Pancreas (tissue), 10 donors: ENCODE results near the gene CASP10. TPM values are rescaled to one million over a fixed set of nuclear protein-coding genes. Genes with fewer than 3 reads are reported as not detected.

Source experiments
- ATAC-seq, 4 donors: fragments of 200-7000 bp; cut with Tn5 transposase; one replicate each; pipeline versions ENCODE4 v1.8.0 to v1.9.1; 2020; ENCODE audit warnings: mild to moderate bottlenecking in 4 of 4, moderate library complexity in 4 of 4
- DNase-seq, 6 donors: peaks; one replicate each; pipeline ENCODE4 v3.0.0-alpha.2; 2020
- FAIRE-seq: peaks from 2 replicates; lab custom pipeline; 2012; peaks lifted over from hg19 to GRCh38; lab: Jason Lieb, UNC
- H3K27ac ChIP-seq, 4 donors: fragments of 200-600 bp; sonication (generic); 1 replicate in 3 of 4; 2 replicates in 1 of 4; pipeline versions ENCODE4 v1.5.0 to v1.8.0; 2020
- H3K27me3 ChIP-seq, 4 donors: fragments of 200-600 bp; one replicate each; pipeline ENCODE4 v1.8.0; 2021
- H3K36me3 ChIP-seq, 3 donors: fragments of 200-600 bp; sonication (generic) in 1 of 3; one replicate each; pipeline versions ENCODE4 v1.5.0 to v1.8.0; 2020 to 2021
- H3K4me1 ChIP-seq, 3 donors: fragments of 200-600 bp; one replicate each; pipeline ENCODE4 v1.8.0; 2021
- H3K4me3 ChIP-seq, 4 donors: fragments of 200-600 bp; sonication (generic) in 2 of 4; one replicate each; pipeline versions ENCODE4 v1.5.0 to v1.8.0; 2020 to 2021
- H3K9me3 ChIP-seq, 4 donors: fragments of 200-600 bp; one replicate each; pipeline ENCODE4 v1.8.0; 2021
- CTCF ChIP-seq, 4 donors: fragments of 200-600 bp; sonication (generic) in 3 of 4; IDR thresholded peaks; one replicate each; pipeline versions ENCODE4 v1.5.0 to v1.8.0; 2021; ENCODE audit warnings: antibody characterized with exemption in 4 of 4
- WGBS, 2 donors: extraction: QIAGEN DNeasy Blood & Tissue Kit; methylation state at CpG; one replicate each; pipeline ENCODE4 v1.1.7; 2013; 5-methylcytosine and 5-hydroxymethylcytosine counted together
- intact Hi-C, 3 donors: fragments of 100-400 bp; cut with DNase I; formaldehyde crosslinking; loops; one replicate each; pipeline versions ENCODE4 v1.11.1 to v1.14.2; 2022
- polyA plus RNA-seq, 2 donors: library from polyadenylated mRNA; stranded (reverse); fragments of 200-250 nt; gene quantifications; one replicate each; pipeline ENCODE4 v1.2.3, GENCODE V29; 2013
- total RNA-seq, 6 donors: library from RNA; stranded (reverse); fragmentation: NEBNext Ultra II Directional in 4 of 6; extraction: Animal tissue kit (Norgen Biotek cat#: 25700) in 4 of 6; gene quantifications; one replicate each; pipeline versions ENCODE4 v1.2.1 to v1.2.4, GENCODE V29; 2021 to 2023
- donor health status: healthy with polysubstance abuse.
- donor health status: DM: no; HTN: no; CAD: no; lungs with moderate emphysema.
- donor health status: DM: no; HTN: no; CAD: no.
- donor health status: control.
- donor health status: control.
- donor health status: Bipolar disorder and iron deficiency.
- donor health status: DM: yes; HTN: yes; CAD: no.
- donor health status: DM: no; HTN: no; CAD: no.
- donor health status: DM: no; HTN: no; CAD: no.
- donor health status: DM: yes; HTN: yes; CAD: no.

Gene CASP10
- total and polyA plus RNA-seq, 8 donors = 3.0 to 11.7 (median 5.1) TPM

DNA sequence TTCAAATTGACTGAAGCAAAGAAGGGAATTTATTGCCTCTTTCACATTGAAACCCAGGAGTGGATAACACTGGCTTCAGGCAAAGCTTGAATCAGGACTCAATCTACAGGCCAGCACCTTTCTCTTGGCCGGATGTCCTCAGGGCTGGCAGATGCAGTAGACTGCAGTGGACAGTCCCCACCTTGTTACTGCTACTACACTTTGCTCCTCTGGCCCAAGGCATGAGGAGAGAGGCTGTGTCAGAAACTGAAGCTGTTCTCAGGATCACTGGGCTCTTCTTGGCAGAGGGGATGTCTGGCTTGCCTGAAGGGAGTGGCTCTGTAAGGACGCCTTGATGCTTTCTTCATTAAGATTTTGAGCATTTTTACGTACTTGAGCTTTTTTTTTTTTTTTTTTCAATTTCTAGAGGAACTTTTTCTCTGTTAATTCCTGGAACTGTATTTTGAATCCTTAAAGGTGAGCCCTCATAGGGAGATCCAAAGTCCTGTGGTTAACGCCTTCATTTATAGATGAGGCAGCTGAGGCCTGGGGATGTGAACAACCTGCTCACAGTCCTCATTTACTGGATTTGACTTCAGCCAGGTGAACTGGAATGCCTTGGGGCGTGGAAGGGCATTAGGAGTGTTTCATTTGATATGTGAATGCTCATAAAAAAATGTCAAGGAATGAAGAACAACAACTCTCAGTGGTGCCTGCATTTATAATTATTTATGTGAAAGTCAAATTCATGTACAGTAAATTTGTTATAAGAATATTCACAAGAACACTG, 36.6 kb downstream of the CASP10 start:
- FAIRE-seq = no peak
- H3K9me3 ChIP-seq = no peaks in the 10 kb centered on the region
- H3K4me3 ChIP-seq = no peak overlapping the region
- peaks cover 0 to 9% (median 0%) of the 10 kb centered on the region in 3 donors for H3K36me3 ChIP-seq
- ATAC-seq = peak in 2 of 4 donors; percentile 44 to 56
- WGBS, 2 donors = 85 to 88% methylated on average over 5 of the region's 5 CpGs
- peak overlapping the region in 2 of 4 donors; percentile 23 to 58 for H3K27ac ChIP-seq
- H3K4me1 ChIP-seq = peaks cover 0 to 13% (median 0%) of the 10 kb centered on the region in 3 donors
- no peak for DNase-seq
- no peak for TF ChIP-seq CTCF (IDR thresholded peaks at IDR 0.05)
- H3K27me3 ChIP-seq = no peaks in the 10 kb centered on the region
- intact Hi-C loops = no loop called here

DNA sequence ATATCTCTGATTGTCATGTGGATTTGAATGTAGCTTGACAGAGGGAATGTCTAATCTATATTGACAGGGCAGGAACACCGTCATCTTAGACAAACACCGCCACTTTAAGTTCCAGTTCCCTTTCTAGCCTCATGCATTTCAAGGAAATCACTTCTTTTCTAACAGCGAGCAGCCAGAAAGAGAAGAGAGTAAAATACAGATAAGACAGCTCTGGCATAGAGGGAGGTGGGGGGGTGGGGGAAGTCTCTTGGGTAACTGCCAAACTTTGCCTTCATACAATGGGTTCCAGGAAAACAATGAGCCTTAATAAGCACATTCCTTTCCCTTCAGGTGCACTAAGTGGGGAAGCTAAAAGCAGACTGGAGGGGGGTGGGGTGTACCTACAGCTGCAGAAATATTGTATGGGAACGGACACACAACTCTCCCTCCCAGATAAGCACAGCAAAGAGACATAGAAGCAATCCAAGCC, 37.2 kb downstream of the CASP10 start:
- FAIRE-seq (no peak), DNase-seq (peak in 3 of 6 donors; percentile 11 to 50 (median 30)), ATAC-seq (peak; percentile 55 to 93 (median 75))
- intact Hi-C loops = no loop called here
- WGBS, 2 donors = 6 to 14% methylated on average over 4 of the region's 4 CpGs
- Histone ChIP-seq H3K36me3 (peaks cover 0 to 9% (median 0%) of the 10 kb centered on the region in 3 donors), H3K4me3 (no peak overlapping the region), H3K27ac (peak overlapping the region in 2 of 4 donors; percentile 23 to 58), H3K27me3 (no peaks in the 10 kb centered on the region), H3K4me1 (peaks cover 0 to 13% (median 0%) of the 10 kb centered on the region in 3 donors), H3K9me3 (no peaks in the 10 kb centered on the region)
- no peak for TF ChIP-seq CTCF (IDR thresholded peaks at IDR 0.05)

DNA sequence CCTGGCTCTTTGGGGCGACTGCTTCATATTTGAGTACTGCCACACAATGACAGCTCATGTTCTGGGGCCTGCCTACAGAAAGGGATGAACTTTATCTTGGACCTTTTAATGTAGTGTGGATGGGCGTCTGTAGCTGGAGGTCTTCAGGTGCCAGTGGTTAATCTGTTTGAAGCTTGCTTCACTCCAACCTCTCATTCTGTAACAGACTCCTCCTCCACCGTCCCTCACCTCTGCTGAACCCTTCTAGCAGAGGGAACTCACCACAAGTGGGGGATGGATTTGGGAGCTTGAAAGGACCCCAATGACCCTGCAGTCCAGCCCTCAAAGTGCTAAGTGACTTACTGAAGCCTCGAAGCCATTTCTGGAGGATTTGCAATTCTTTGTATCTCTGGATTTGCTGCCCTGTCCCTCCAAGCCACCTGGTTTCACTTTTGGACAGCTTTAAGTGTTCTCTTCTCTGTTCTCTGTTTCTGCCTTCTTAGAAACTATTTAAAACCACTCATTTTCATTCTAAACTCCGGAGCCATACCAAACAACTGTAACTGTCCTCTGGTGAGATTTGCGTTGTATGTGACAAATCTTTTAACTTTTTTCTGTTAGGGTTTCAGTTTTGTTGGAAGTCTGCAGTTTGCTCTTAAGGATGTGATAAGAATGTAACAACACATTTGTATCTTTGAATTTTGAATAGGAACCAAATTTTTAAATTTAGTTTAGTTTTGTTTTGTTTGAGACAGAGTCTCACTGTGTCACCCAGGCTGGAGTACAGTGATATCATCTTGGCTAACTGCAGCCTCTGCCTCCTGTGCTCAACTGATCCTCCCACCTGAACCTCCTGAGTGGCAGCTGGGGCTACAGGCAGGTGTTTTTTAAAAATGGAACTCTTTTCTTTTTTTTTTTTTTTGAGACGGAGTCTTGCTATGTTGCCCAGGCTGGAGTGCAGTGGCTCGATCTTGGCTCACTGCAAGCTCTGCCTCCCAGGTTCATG, 40.4 kb downstream of the CASP10 start:
- Histone ChIP-seq H3K4me3 (no peak overlapping the region), H3K9me3 (no peaks in the 10 kb centered on the region), H3K4me1 (peaks cover 0 to 13% (median 0%) of the 10 kb centered on the region in 3 donors), H3K27me3 (no peaks in the 10 kb centered on the region), H3K27ac (no peak overlapping the region), H3K36me3 (peaks cover 0 to 3% (median 0%) of the 10 kb centered on the region in 3 donors)
- ATAC-seq (no peak), DNase-seq (no peak), FAIRE-seq (no peak)
- no peak for TF ChIP-seq CTCF (IDR thresholded peaks at IDR 0.05)
- WGBS, 2 donors = 73 to 80% methylated on average over 8 of the region's 8 CpGs
- intact Hi-C loops = no loop called here

- Histone ChIP-seq H3K4me1 (peaks cover 10 to 14% (median 13%) of the 10 kb centered on the region in 3 donors), H3K27ac (no peak overlapping the region), H3K36me3 (no peaks in the 10 kb centered on the region), H3K27me3 (no peaks in the 10 kb centered on the region), H3K4me3 (no peak overlapping the region), H3K9me3 (no peaks in the 10 kb centered on the region)
- FAIRE-seq (no peak), ATAC-seq (no peak), DNase-seq (no peak)
- WGBS, 2 donors = 80 to 86% methylated on average over 3 of the region's 3 CpGs
- no peak for TF ChIP-seq CTCF (IDR thresholded peaks at IDR 0.05)
- intact Hi-C loops = no loop called here
Observed at GRCh38 chr2:201228271-201228911, 45.5 kb downstream of the CASP10 start.
